Measurements from ENCODE around the gene VIPR1.

The VIPR1 gene

GRCh38 chr3:42581400-42581708, 78.9 kb downstream of the VIPR1 start:
- FAIRE-seq, result no peak

GRCh38 chr3:42581709-42582473, 79.4 kb downstream of the VIPR1 start, which contains the start of gene SEC22C:
SEC22C (minus strand) TSS chr3:42581967; CDS start chr3:42569046, 12,921 bp downstream.
- FAIRE-seq, result no peak

- FAIRE-seq, result no peak
These were observed 80.1 kb downstream of the VIPR1 start for GRCh38 chr3:42582474-42583070.

Data from colon (tissue), 2 donors.